ENCODE data around the gene MAP1LC3C. TPM values are rescaled to one million over a fixed set of nuclear protein-coding genes. Genes with fewer than 3 reads are reported as not detected.
A peak's percentile ranks its signal among the peaks of the same experiment; 100 is the strongest.

Gene MAP1LC3C
- total RNA-seq, 4 donors from 2014 or later = 5.4 to 19.3 (median 11.6) TPM

- peak overlapping the region in 2 of 4 donors; percentile 15 to 34 for H3K27ac ChIP-seq (replicated peaks in 1 of 4)
- 77% methylated on average over 5 of the region's 5 CpGs for WGBS
- DNase-seq (ENCODE audit: extremely low spot score) = no peak
Measured at GRCh38 chr1:242011894-242012660, 13.2 kb upstream of the MAP1LC3C start.

GRCh38 chr1:242008826-242009495, 10.1 kb upstream of the MAP1LC3C start:
- DNase-seq (ENCODE audit: extremely low spot score) = no peak
- no peak overlapping the region for H3K4me3 ChIP-seq
- no peaks in the 10 kb centered on the region for H3K36me3 ChIP-seq
- WGBS = 47% methylated on average over 5 of the region's 5 CpGs
- intact Hi-C loops (cut with DNase I) = loop anchor here (5.0 kb wide), 1 partner anchor 112 kb away; no protein-coding TSS in a partner anchor
- H3K9me3 ChIP-seq = no peaks in the 10 kb centered on the region
- TF ChIP-seq POLR2A (IDR thresholded peaks at IDR 0.05; ENCODE audit: low read depth) (no peak), CTCF (IDR thresholded peaks at IDR 0.05) (no peak), POLR2AphosphoS5 (IDR thresholded peaks at IDR 0.05) (no peak), EP300 (IDR thresholded peaks at IDR 0.05) (no peak)
- H3K27me3 ChIP-seq = peaks cover 0 to 7% (median 0%) of the 10 kb centered on the region in 4 donors
- peaks cover 0 to 9% (median 2%) of the 10 kb centered on the region in 4 donors for H3K4me1 ChIP-seq
- H3K27ac ChIP-seq (replicated peaks in 1 of 4) = no peak overlapping the region

More at GRCh38 chr1:242011894-242012660, 13.2 kb upstream of the MAP1LC3C start:
- peaks cover 0 to 7% (median 0%) of the 10 kb centered on the region in 4 donors for H3K27me3 ChIP-seq
- H3K4me1 ChIP-seq = peaks cover 0 to 9% (median 2%) of the 10 kb centered on the region in 4 donors
- no peaks in the 10 kb centered on the region for H3K9me3 ChIP-seq
- intact Hi-C loops (cut with DNase I) = no loop called here
- no peaks in the 10 kb centered on the region for H3K36me3 ChIP-seq
- no peak overlapping the region for H3K4me3 ChIP-seq
- TF ChIP-seq EP300 (IDR thresholded peaks at IDR 0.05) = no peak
- TF ChIP-seq POLR2AphosphoS5 (IDR thresholded peaks at IDR 0.05) = no peak
- TF ChIP-seq POLR2A (IDR thresholded peaks at IDR 0.05; ENCODE audit: low read depth) = no peak
- TF ChIP-seq CTCF (IDR thresholded peaks at IDR 0.05) = no peak

- H3K27me3 ChIP-seq = peaks cover 0 to 7% (median 0%) of the 10 kb centered on the region in 4 donors
- TF ChIP-seq EP300 (IDR thresholded peaks at IDR 0.05) (no peak), POLR2AphosphoS5 (IDR thresholded peaks at IDR 0.05) (no peak), CTCF (IDR thresholded peaks at IDR 0.05) (no peak), POLR2A (IDR thresholded peaks at IDR 0.05; ENCODE audit: low read depth) (no peak)
- H3K9me3 ChIP-seq = no peaks in the 10 kb centered on the region
- no peaks in the 10 kb centered on the region for H3K36me3 ChIP-seq
- 81% methylated on average over 3 of the region's 3 CpGs for WGBS
- no peak overlapping the region for H3K4me3 ChIP-seq
- no peak for DNase-seq (ENCODE audit: extremely low spot score)
- intact Hi-C loops (cut with DNase I) = loop anchor here (5.0 kb wide), 1 partner anchor 110 kb away; no protein-coding TSS in a partner anchor
- peaks cover 0 to 5% (median 2%) of the 10 kb centered on the region in 4 donors for H3K4me1 ChIP-seq
- H3K27ac ChIP-seq (replicated peaks in 1 of 4) = no peak overlapping the region
Measured at GRCh38 chr1:242006976-242007375, 8.1 kb upstream of the MAP1LC3C start.

- TF ChIP-seq POLR2A (IDR thresholded peaks at IDR 0.05; ENCODE audit: low read depth) (no peak), EP300 (IDR thresholded peaks at IDR 0.05) (no peak), CTCF (IDR thresholded peaks at IDR 0.05) (no peak), POLR2AphosphoS5 (IDR thresholded peaks at IDR 0.05) (no peak)
Measured at GRCh38 chr1:242005866-242006535, 7.1 kb upstream of the MAP1LC3C start.

More at GRCh38 chr1:242005866-242006535, 7.1 kb upstream of the MAP1LC3C start:
- H3K9me3 ChIP-seq = no peaks in the 10 kb centered on the region
- WGBS = 73% methylated on average over 5 of the region's 5 CpGs
- no peak for DNase-seq (ENCODE audit: extremely low spot score)
- no peak overlapping the region for H3K4me3 ChIP-seq
- H3K36me3 ChIP-seq = no peaks in the 10 kb centered on the region
- H3K4me1 ChIP-seq = peaks cover 0 to 4% (median 0%) of the 10 kb centered on the region in 4 donors
- intact Hi-C loops (cut with DNase I) = loop anchor here (5.0 kb wide), 1 partner anchor 109 kb away; no protein-coding TSS in a partner anchor
- H3K27ac ChIP-seq (replicated peaks in 1 of 4) = no peak overlapping the region
- peaks cover 0 to 7% (median 0%) of the 10 kb centered on the region in 4 donors for H3K27me3 ChIP-seq
